GM21423 (cell line): Measurements from ENCODE around the gene PRR5L.
"Not testable (repeated sequence)": the region's sequence is repeated elsewhere in the genome, so short reads cannot be mapped to it uniquely, and the experiment has no call there.

ENCODE experiments used
- ATAC-seq: cut with Tn5 transposase; IDR thresholded peaks from one replicate; pipeline ENCODE4 v1.9.1; 2021; ENCODE audit warnings: mild to moderate bottlenecking, moderate library complexity; ENCODE audit not compliant: unreplicated experiment

Gene PRR5L

GRCh38 chr11:36488096-36488495, 192.0 kb downstream of the PRR5L start:
- ATAC-seq: no peak

- ATAC-seq: no peak
Observed at GRCh38 chr11:36490026-36490806, 194.1 kb downstream of the PRR5L start.

DNA sequence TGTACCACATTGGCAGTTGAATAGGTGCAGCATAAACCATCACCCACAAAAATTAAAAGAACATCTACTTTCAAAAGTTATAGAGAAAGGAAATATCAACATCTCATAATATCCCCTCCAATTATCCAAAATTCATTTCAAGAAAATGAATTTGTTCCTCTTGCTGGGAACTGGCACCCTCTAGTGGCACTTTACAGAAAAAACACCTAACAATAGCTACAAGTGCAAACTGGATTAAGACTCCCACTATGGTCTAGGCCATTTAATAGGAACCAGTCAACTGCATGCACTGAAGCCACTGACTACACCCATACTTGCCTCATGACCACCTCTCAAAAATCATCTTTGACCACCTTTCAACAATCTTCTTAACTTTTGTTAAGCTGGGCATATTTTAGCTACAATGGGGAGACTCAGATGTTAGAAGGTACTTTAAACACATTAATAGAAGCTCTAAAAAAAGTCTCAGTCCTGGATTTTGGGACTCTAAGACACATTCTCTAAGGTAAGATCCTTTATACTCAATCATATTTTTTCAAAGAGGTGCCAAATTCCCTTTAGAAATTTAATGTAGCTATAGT, 196.7 kb downstream of the PRR5L start:
- no peak for ATAC-seq

- no peak for ATAC-seq
Observed at GRCh38 chr11:36493332-36493731, 197.2 kb downstream of the PRR5L start.

DNA sequence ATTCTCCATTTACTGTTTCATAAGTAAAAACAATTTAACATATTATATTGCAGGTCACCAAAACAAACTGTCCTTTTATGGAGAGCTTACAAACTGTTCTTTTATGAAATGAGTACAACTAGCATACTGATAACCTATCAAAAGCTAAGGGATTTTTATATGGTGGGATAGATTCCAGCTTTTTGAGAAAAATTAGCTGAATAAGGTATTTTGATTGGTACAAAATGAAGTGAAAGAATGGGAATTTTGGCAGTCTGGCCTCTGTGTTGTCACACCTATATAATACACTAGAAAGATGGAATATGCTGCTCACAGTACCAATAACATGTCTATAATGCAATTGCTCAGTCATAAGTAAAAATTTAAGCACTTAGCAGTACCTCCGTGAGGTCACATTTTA, 202.6 kb downstream of the PRR5L start:
- no peak for ATAC-seq

- ATAC-seq: no peak
Observed at GRCh38 chr11:36499315-36499714, 203.2 kb downstream of the PRR5L start.

- ATAC-seq: peak; percentile 97
Observed at GRCh38 chr11:36500315-36500721, 204.2 kb downstream of the PRR5L start.

GRCh38 chr11:36501236-36501635, 205.1 kb downstream of the PRR5L start:
- ATAC-seq: no peak

DNA sequence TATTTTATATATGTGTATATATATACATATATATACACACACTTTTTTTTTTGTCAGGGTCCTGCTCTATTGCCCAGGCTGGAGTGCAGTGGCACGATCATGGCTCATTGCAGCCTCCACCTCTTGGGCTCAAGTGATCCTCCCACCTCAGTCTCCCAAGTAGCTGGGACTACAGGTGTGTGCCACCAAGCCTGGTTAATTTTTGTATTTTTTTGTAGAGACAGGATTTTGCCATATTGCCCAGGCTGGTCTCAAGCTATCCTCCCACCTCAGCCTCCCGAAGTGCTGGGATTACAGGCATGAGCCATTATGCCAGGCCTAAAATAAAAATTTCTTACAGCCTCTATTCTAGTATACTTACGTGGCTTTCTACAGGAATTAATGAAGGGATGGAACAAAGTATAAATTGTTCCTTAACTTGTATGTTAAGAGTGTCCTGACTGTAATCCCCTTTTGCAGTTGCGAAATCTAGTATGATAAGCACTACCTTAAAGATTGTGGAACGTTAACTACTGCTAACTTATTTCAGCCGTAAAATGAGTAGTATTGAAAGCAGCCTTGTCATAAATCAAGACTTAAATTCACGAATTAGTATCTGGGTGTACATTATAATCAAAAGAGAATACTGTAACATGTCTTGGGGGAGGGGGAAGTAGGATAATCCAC, 211.9 kb downstream of the PRR5L start:
- ATAC-seq: no peak

GRCh38 chr11:36508743-36509142, 212.7 kb downstream of the PRR5L start:
- no peak for ATAC-seq

- no peak for ATAC-seq
Observed at GRCh38 chr11:36509201-36509639, 213.1 kb downstream of the PRR5L start.

DNA sequence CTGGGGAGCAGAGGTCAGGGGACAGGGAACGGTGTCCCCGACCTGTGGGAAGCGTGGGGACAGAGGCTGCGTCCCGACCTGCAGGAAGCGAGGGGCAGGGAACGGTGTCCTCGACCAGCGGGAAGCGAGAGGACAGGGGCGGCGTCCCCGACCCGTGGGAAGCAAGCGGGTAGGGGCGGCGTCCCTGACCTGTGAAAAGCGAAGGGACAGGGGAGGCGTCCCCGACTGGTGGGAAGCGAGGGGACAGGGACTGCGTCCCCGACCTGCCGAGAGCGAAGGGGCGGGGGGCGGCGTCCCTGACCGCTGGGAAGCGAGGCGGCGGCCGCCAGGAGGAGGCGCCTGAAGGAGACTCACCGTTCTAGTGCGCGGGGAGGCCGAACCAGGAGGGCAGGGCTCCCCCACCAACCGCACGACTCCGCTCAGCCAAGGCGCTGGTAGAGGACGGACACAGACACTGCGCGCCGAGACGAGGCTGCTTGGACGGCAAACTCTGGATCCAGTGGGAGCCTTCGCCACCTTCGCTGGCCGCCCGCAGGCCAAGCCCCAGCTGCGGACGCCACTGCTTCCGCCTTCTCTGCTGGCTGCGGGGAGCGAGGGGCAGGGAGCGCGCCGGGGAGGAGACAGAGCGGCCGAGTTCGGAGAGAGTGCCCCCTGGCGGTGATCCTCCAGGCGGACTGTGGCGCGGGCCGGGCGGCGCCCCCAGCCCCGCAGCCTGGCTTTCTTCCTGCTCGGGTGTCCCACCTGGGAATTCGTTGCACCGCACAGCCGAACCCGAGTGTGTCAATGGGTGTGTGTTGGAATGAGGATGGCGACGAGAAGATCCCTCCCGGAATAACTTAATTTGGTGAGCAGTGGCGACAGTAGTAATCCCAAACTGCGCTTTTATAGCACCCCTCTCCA, 213.9 kb downstream of the PRR5L start, which contains the start of gene TRAF6:
Gene TRAF6 (minus strand): TSS at position 579 of the 900 bp plus-strand sequence. CDS start 8,757 bp downstream, outside the sequence.
- peak; percentile 97 for ATAC-seq

- ATAC-seq: no peak
Observed at GRCh38 chr11:36510594-36510942, 214.5 kb downstream of the PRR5L start.

DNA sequence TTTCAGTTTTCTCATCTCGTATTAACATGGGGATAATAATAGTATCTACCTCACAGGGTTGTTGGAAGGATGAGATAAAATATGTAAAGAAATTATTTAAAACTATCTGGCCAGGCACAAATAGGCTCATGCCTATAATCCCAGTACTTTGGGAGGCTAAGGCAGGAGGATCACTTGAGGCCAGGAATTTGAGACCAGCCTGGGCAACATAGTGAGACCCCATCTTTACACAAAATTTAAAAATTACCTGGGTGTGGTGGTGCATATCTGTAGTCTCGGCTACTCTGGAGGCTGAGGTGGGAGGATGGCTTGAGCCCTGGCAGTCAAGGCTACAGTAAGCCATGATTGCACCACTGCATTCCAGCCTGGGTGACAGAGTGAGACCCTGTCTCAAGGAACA, 215.0 kb downstream of the PRR5L start:
- ATAC-seq: not testable (repeated sequence)

DNA sequence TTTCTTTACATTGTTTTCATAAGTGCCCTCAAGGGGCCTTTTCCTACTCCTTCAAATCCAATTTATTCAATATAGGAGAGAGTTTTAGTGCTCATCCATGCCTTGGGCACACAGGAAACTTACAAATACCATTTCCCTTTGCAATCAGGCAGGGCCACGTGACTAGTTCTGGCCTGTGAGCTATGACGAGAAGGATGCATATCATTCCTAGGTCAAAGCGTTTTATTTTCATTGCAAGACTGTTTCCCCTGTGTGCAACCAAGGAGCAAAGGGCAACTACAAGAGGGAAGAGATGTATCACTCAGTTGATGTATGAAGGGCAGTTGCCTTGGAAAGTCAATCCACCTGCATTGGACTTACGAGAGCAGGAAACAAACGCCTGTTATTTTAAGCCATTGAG, 215.9 kb downstream of the PRR5L start:
- no peak for ATAC-seq

DNA sequence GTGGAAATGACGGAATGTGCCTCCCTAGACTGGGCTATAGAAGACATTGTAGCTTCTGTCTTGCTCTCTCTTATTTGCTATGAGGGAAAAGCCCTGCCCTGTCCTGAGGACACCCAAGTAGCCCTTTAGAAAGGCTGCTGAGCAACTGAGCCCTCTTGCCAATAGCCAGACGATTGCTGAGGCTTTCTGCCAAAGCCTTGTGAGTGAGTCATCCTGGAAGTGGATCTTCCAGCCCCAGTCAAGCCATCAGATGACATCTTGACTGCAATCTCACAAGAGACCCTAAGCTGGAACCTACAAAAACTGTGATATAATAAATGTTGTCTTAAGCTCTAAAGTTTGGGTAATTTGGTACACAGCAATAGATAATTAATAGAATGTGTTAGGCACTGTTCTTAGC, 217.9 kb downstream of the PRR5L start:
- no peak for ATAC-seq
